Measurements from ENCODE around the gene VRK2. TPM values are rescaled to one million over a fixed set of nuclear protein-coding genes. Genes with fewer than 3 reads are reported as not detected.

VRK2 gene
- total RNA-seq, 2 experiments from 2014 or later: 17.7 to 18.3 TPM

DNA sequence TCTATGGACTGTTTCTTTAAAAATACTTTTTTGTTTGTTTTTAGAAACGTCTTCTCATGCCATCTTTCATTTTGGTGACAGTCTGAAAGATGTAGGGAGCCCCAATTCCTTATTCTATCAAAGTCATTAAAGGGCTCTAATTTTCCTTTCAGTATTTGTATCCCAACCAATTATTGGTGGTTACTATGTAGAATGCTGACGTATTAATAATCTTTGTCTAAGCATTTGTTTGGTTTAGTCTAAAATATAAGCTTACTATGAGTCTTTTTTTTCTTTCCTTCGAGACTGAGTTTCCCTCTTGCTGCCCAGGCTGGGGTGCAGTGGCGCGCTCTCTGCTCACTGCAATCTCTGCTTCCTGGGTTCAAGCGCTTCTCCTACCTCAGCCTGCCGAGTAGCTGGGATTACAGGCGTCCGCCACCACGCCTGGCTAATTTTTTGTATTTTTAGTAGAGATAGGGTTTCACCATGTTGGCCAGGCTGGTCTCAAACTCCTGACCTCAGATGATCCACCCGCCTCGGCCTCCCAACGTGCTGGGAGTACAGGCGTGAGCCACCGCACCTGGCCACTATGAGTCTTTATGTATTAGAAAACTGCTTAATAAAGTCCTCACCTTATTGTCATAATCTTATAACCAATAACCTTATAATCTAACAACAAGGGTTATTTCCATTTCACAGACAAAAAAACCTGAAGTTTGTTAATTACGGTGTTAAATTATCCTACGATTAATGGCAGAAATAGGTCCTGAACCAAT lies 849 bp upstream of the VRK2 start:
- ATAC-seq (no peak), DNase-seq (peak; percentile 17)
- H3K9me3 Mint-ChIP-seq: no peaks in the 10 kb centered on the region
- POLR2A ChIA-PET: interaction anchor here (0.6 to 1.3 kb wide), 8 partner anchors 9 to 471 kb away, joined by 3 to 5 read pairs (median 3); no protein-coding TSS in a partner anchor
- intact Hi-C loops (cut with micrococcal nuclease): loop anchor here (10.0 kb wide), 1 partner anchor 199 kb away; the partner anchor contains the start of gene FANCL
- no peaks in the 10 kb centered on the region for H3K27me3 Mint-ChIP-seq
- peaks cover 41% of the 10 kb centered on the region for H3K4me1 Mint-ChIP-seq (ENCODE audit: low read depth)
- peaks cover 25% of the 10 kb centered on the region for H3K36me3 Mint-ChIP-seq (ENCODE audit: low read depth)
- peak overlapping the region; percentile 96 for H3K27ac Mint-ChIP-seq
- TF ChIP-seq, protein P1, sequence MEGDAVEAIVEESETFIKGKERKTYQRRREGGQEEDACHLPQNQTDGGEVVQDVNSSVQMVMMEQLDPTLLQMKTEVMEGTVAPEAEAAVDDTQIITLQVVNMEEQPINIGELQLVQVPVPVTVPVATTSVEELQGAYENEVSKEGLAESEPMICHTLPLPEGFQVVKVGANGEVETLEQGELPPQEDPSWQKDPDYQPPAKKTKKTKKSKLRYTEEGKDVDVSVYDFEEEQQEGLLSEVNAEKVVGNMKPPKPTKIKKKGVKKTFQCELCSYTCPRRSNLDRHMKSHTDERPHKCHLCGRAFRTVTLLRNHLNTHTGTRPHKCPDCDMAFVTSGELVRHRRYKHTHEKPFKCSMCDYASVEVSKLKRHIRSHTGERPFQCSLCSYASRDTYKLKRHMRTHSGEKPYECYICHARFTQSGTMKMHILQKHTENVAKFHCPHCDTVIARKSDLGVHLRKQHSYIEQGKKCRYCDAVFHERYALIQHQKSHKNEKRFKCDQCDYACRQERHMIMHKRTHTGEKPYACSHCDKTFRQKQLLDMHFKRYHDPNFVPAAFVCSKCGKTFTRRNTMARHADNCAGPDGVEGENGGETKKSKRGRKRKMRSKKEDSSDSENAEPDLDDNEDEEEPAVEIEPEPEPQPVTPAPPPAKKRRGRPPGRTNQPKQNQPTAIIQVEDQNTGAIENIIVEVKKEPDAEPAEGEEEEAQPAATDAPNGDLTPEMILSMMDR (IDR thresholded peaks at IDR 0.05): no peak
- peak overlapping the region; percentile 87 for H3K4me3 Mint-ChIP-seq
- CTCF ChIA-PET: interaction anchor here (0.7 to 1.3 kb wide), 3 partner anchors 21 to 140 kb away, joined by 3 read pairs; no protein-coding TSS in a partner anchor

DNA sequence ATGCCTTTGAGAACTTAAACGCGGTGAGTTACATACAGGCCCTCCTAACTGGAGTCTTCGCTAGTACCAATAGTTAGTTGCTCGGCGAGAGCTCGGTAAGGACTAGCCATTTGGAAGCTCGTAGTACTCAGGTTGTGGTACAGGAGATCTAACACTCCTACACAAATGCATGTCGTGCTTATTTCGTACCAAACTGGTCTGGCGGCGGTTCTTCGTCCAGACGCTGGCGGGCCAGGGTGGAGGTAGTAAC lies 346 bp upstream of the VRK2 start:
- CTCF ChIA-PET: interaction anchor here (0.7 to 1.3 kb wide), 3 partner anchors 22 to 141 kb away, joined by 3 read pairs; no protein-coding TSS in a partner anchor

GRCh38 chr2:58047373-58047935 lies 848 bp downstream of the VRK2 start:
- H3K9me3 Mint-ChIP-seq: no peaks in the 10 kb centered on the region
- DNase-seq (no peak), ATAC-seq (peak; percentile 64)
- H3K4me1 Mint-ChIP-seq (ENCODE audit: low read depth): peaks cover 39% of the 10 kb centered on the region
- intact Hi-C loops (cut with micrococcal nuclease): loop anchor here (10.0 kb wide), 1 partner anchor 197 kb away; the partner anchor contains the start of gene FANCL
- H3K4me3 Mint-ChIP-seq: peak overlapping the region; percentile 87
- POLR2A ChIA-PET: interaction anchor here (1.3 kb wide), 1 partner anchor 8 kb away, joined by 5 read pairs; no protein-coding TSS in a partner anchor
- H3K36me3 Mint-ChIP-seq (ENCODE audit: low read depth): peaks cover 30% of the 10 kb centered on the region
- peak overlapping the region; percentile 96 for H3K27ac Mint-ChIP-seq
- TF ChIP-seq, protein P1 (IDR thresholded peaks at IDR 0.05): no peak
- CTCF ChIA-PET: interaction anchor here (1.3 kb wide), 1 partner anchor 142 kb away, joined by 3 read pairs; no protein-coding TSS in a partner anchor
- no peaks in the 10 kb centered on the region for H3K27me3 Mint-ChIP-seq

More for the DNA sequence above, 346 bp upstream of the VRK2 start:
- Mint-ChIP-seq H3K9me3 (no peaks in the 10 kb centered on the region), H3K27me3 (no peaks in the 10 kb centered on the region), H3K36me3 (ENCODE audit: low read depth) (peaks cover 25% of the 10 kb centered on the region), H3K27ac (peak overlapping the region; percentile 96), H3K4me1 (ENCODE audit: low read depth) (peaks cover 41% of the 10 kb centered on the region), H3K4me3 (peak overlapping the region; percentile 87)
- ATAC-seq (no peak), DNase-seq (no peak)
- intact Hi-C loops (cut with micrococcal nuclease): loop anchor here (10.0 kb wide), 1 partner anchor 199 kb away; the partner anchor contains the start of gene FANCL
- POLR2A ChIA-PET: interaction anchor here (0.6 to 1.3 kb wide), 8 partner anchors 9 to 470 kb away, joined by 3 to 5 read pairs (median 3); no protein-coding TSS in a partner anchor
- TF ChIP-seq, protein P1 (IDR thresholded peaks at IDR 0.05): no peak

DNA sequence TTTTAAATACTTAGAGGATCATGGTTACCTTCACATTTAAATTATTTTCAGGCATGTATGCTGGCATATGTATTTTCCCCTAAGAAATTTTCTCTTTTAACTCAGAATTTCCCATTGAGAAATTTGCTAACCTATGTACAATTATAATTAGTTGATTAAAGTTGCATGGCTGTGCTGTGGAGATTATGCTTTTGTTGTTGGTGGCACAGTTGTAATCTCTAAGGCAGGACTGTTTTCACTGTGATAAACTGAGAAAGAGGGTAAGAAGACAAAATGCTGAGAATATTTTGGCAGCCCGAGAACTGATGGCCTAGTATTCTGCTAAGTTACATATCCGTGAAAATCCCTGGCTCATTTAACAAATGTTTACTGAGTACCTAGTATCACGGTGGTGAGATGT lies 1.4 kb downstream of the VRK2 start:
- CTCF ChIA-PET: no interaction called here
- DNase-seq: no peak
- Mint-ChIP-seq H3K27me3 (no peaks in the 10 kb centered on the region), H3K4me3 (peak overlapping the region; percentile 87), H3K36me3 (ENCODE audit: low read depth) (peaks cover 30% of the 10 kb centered on the region), H3K27ac (peak overlapping the region; percentile 62), H3K9me3 (no peaks in the 10 kb centered on the region), H3K4me1 (ENCODE audit: low read depth) (peaks cover 35% of the 10 kb centered on the region)
- no peak for ATAC-seq
- intact Hi-C loops (cut with micrococcal nuclease): loop anchor here (10.0 kb wide), 1 partner anchor 197 kb away; the partner anchor contains the start of gene FANCL
- TF ChIP-seq, protein P1 (IDR thresholded peaks at IDR 0.05): no peak
- POLR2A ChIA-PET: no interaction called here

All from activated CD8-positive, alpha-beta T cell treated with anti-CD3 and anti-CD28 coated beads for 36 hours (primary cell).